Putamen (tissue), 1 donor: ENCODE measurements around the gene LRRIQ4.

ENCODE experiments used
- DNase-seq: peaks from one replicate; pipeline ENCODE4 v3.0.0-alpha.2; 2016; ENCODE audit warnings: low spot score

The LRRIQ4 gene

DNA sequence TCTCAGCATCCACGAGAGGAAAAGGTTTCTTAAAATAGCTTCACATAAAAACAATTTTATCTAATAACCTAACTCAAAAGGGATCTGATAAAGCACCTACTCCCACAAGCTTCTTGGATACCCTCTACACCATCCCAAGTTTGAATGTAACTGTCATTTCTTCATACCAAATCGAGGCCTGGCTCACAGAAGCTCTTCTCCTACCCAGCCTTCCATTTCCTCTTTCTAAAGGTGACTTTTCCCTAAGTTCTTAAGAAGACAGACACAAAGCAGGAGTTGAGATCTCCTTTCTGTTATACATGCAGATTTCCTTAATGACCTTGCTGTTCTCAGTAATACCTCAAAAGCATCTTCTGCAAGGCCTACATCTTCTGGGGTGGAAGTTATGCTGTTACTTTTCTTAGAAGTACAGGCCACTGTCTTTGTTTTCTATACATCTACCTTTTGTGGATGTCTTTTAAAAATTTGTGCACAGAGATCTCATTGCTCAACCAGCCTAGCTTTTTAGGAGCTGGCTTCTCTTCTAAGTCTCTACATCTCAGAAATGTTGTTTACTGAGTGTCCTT is 3.4 kb upstream of the LRRIQ4 start:
- no peak for DNase-seq

GRCh38 chr3:169811631-169812331 is 889 bp upstream of the LRRIQ4 start:
- DNase-seq = peak; percentile 60

DNA sequence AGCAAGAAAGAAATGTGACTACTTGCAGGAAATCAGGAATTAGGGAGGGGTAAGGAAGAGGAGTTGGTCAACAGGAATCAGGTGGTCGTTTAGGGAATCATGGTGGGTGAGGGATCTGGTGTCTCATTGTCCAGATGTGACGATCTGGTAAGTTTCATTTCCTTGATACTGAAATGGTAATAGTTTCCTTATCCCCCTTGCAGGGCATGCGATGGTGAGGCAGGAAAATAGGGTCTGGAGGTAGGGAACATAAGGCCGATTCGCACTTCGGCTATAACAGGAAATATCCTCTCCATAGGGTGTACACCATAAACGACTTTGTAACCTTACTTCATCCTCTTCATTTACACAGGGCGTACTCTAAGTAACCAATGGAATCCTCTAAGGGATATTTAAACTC is 608 bp downstream of the LRRIQ4 start:
- no peak for DNase-seq

DNA sequence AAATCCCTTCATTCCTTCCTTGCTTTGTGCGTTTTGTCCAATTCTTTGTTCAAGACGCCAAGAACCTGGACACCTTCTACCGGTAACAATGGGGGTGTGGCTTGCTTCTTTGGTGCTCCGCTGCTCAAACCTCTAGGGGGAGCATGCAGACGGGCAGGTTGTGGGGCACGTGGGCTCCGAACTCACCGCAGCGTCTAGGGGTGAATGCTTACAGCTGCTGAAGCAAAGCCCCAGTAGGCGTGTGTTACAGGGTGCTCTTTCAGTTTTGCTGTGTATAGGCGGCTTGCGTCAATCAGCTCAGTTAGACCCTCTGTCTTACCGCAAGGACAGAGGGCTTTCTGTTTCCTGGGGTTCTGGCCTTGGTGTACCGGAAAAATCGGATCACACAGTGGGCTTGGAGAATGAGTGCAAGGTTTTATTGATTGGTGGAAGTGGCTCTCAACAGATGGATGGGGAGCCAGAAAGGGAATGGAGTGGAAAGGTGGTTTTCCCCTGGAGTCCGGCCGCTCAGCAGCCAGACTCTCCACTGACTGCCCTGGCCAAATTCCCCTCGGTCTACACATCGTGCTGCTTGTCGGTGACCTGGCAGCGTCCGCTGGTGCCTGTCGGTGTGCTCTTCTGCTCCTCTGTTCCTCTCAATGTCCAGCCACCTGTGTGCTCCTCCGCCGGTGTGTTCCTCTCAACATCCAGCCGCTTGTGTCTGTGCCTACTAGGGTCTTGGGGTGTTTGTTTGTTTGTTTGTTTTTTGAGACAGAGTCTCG is 1.3 kb downstream of the LRRIQ4 start:
- DNase-seq = no peak

- no peak for DNase-seq
These were observed 3.0 kb downstream of the LRRIQ4 start for GRCh38 chr3:169815590-169816150.

- DNase-seq = no peak
These were observed 5.6 kb downstream of the LRRIQ4 start for GRCh38 chr3:169818316-169818715.

DNA sequence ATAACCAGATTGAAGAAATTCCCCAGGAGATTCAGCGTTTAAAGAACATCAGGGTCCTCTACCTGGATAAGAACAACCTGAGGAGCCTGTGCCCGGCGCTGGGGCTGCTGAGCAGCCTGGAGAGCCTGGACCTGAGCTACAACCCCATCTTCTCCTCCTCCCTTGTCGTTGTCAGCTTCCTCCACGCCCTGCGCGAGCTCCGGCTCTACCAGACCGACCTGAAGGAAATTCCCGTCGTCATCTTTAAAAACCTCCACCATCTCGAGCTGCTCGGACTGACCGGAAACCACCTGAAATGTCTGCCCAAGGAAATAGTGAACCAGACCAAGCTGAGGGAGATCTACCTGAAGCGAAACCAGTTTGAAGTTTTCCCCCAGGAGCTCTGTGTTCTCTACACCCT is 9.4 kb downstream of the LRRIQ4 start:
- DNase-seq = no peak

DNA sequence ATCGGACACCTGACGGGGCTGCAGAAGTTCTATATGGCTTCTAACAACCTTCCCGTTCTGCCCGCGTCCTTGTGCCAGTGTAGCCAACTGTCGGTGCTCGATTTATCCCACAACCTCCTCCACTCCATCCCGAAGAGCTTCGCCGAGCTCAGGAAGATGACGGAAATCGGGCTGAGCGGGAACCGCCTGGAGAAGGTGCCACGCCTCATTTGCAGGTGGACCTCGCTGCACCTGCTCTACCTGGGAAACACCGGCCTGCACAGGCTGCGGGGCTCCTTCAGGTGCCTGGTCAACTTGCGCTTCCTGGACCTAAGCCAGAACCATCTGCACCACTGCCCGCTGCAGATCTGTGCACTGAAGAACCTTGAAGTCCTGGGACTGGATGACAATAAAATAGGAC is 9.9 kb downstream of the LRRIQ4 start:
- DNase-seq = no peak

DNA sequence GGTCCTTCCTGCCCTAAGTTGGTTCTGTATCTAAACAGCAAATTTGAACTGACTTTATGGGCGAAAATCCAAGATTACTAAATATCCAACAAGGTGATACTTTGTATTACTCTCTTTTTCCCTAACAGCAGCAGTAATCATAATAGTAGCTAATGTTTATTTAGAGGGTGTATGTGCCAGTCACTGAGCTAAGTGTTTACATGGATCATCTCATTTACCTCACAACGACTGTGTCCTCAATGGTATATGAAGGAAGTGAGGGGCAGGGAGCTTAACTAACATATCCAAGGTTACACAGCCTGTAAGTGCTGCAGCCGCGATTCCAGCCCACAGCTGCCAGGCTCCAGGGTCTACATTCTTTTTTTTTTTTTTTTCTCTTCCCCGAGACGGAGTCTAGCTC is 10.3 kb downstream of the LRRIQ4 start:
- DNase-seq = no peak

GRCh38 chr3:169825316-169825715 is 12.6 kb downstream of the LRRIQ4 start:
- no peak for DNase-seq

GRCh38 chr3:169827712-169828111 is 15.0 kb downstream of the LRRIQ4 start:
- DNase-seq = no peak

DNA sequence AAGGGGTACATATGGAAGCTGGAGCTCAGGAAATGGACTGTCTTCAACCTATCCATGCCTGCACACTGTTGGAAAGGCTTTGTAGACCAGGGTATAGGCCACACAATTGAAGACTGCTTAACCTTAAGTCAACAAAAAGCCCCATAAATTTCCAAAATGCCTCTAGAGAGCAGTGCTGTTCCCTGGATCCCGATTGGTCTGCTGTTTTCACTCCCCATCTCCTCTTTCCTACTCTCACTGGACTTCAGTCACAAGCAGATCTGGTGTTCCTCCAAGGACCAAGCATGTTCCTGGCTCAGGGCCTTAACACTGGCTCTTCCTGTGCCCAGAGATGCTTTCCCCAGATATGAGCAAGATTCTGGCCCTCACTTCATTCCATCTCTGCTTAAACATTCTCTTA is 22.9 kb downstream of the LRRIQ4 start:
- DNase-seq = no peak

- DNase-seq = no peak
These were observed 23.6 kb downstream of the LRRIQ4 start for GRCh38 chr3:169836078-169836941.

DNA sequence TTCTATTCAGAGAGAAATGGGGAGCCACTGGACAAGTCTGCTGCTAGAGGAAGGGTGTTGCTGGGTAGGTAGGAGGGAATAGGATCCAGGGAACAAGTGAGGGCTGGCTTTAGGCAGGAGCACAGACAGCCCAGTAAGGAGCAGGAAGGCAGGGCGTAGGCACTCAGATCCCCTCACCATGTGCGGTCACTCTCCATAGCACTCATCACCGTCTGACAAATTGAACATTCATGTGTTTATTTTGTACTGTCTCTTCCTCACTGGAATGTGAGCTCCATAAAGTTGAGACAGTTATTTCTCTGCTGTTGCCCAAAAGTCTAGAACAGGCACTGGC is 24.2 kb downstream of the LRRIQ4 start:
- no peak for DNase-seq

DNA sequence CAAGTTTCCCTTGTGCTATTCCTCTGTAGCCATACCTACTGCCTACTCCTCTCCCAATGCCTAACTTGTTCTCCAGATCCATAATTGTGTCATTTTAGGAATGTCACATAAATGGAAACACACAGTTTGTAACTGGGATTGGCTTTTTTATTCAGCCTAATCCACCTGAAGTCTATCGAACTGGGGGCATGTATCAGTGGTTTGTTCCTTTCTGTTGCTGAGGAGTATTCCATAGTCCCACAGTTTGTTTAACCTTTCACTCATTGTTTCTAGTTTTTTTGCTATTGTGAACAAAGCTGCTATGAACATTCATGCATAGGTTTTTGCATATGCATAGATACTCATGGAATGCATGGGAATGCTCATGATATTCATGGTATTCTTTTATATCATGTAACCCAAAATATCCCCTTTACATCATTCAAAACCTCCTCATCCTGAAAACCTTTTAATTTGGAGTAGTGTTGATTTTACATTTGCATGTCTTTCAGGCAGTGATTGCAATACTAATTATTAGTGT is 25.9 kb downstream of the LRRIQ4 start:
- DNase-seq = no peak

DNA sequence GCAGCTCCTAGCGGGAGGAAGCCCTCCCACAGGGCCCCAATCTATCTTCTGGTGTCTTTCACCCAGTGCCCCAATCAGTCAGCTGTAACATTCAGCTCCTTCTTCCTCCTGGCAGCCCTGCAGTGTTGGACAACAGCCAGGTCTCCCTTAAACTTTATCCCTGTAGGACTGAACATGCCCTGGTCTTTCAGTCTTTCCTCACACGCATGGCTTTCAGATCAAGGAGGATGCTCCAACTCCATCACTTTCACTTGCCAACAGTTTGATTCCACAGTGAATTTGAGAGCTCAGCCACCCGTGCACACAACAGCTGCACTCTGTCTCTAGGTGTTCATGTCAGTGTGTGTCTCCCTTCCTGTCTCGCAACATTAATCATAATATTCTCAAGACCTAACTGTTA is 28.5 kb downstream of the LRRIQ4 start:
- no peak for DNase-seq

DNA sequence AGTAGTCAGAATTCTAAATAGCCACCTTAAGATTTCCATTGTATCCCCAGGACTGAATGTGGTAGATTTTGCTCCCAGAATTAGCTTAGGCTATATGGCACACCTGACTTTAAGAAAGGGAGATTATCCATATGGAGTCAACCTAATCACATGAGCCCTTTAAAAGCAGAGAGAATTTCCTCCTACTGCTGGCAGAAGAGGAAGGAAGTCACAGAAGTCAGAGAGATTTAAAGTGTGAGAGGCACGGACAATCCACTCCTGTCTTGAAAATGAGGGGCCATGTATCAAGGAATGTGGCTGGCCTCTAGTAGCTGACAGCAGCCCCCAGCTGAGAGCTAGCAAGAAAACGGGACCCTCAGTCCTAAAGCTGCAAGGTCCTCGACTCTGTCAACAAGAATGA is 30.3 kb downstream of the LRRIQ4 start:
- DNase-seq = no peak

GRCh38 chr3:169846458-169847193 is 34.0 kb downstream of the LRRIQ4 start:
- no peak for DNase-seq

- DNase-seq = no peak
These were observed 35.2 kb downstream of the LRRIQ4 start for GRCh38 chr3:169847896-169848295.

- DNase-seq = no peak
These were observed 36.1 kb downstream of the LRRIQ4 start for GRCh38 chr3:169848741-169849140.

GRCh38 chr3:169850618-169851017 is 37.9 kb downstream of the LRRIQ4 start:
- DNase-seq = no peak
